ENCODE results near the gene HLA-DQA2. TPM values are rescaled to one million over a fixed set of nuclear protein-coding genes. Genes with fewer than 3 reads are reported as not detected.
"Not testable (repeated sequence)": the region's sequence is repeated elsewhere in the genome, so short reads cannot be mapped to it uniquely, and the experiment has no call there.

Gene HLA-DQA2
- total and polyA plus RNA-seq, 2 experiments from 2014 or later = not detected

- TF ChIP-seq ZNF462 (CRISPR knock-in tag; IDR thresholded peaks at IDR 0.05) = no peak
- TF ChIP-seq ZNF331 (CRISPR knock-in tag; IDR thresholded peaks at IDR 0.05; ENCODE audit: low read depth) = no peak
- no peak for TF ChIP-seq NANOG (IDR thresholded peaks at IDR 0.05; ENCODE audit: borderline replicate concordance)
- TF ChIP-seq ZNF114 (CRISPR knock-in tag; IDR thresholded peaks at IDR 0.05) = no peak
- no peak for TF ChIP-seq JUNB (IDR thresholded peaks at IDR 0.05; ENCODE audit: unreplicated experiment)
- TF ChIP-seq EZH2phosphoT487 (IDR thresholded peaks at IDR 0.05; ENCODE audit: unreplicated experiment) = no peak
Observed at GRCh38 chr6:32779036-32779435, 37.8 kb downstream of the HLA-DQA2 start (continued).

DNA sequence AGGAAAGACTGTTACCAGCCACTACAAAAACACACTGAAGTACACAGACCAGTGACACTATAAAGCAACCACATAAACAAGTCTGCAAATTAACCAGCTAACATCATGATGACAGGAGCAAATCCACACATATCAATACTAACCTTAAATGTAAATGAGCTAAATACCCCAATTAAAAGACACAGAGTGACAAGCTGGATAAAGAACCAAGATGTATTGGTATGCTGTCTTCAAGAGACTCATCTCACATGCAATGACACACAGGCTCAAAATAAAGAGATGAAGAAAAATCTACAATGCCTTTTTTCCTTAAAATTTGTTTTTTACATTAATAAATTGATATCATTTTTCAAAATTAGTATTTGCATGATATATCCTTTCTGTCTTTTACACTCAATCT is 41.7 kb downstream of the HLA-DQA2 start:
- not testable (repeated sequence) for H3K9me3 Mint-ChIP-seq; H3K4me3 Mint-ChIP-seq; H3K79me2 ChIP-seq (replicated peaks; ENCODE audit: insufficient read depth); H3K4me1 ChIP-seq (ENCODE audit: insufficient read depth); H3K27me3 Mint-ChIP-seq (ENCODE audit: insufficient read depth, low read depth, poor library complexity); H3K4me2 ChIP-seq; H2AFZ ChIP-seq; H4K20me1 ChIP-seq (replicated peaks; ENCODE audit: insufficient read depth); H3K4me3 ChIP-seq; H3K4me1 Mint-ChIP-seq; H3K36me3 ChIP-seq (ENCODE audit: insufficient read depth); DNase-seq (ENCODE audit: low spot score); H3K27ac ChIP-seq (ENCODE audit: low read depth); ATAC-seq; H3K27me3 ChIP-seq (ENCODE audit: insufficient read depth); H3F3A ChIP-seq (replicated peaks; ENCODE audit: low read depth); H3K9me2 ChIP-seq (ENCODE audit: insufficient read depth); H3K27ac Mint-ChIP-seq; H3K36me3 Mint-ChIP-seq (ENCODE audit: low read depth)

Data from GM23338 (cell line).